Glutamatergic neuron (in vitro differentiated cells): ENCODE measurements around the gene ZNF8. TPM values are rescaled to one million over a fixed set of nuclear protein-coding genes. Genes with fewer than 3 reads are reported as not detected.
"Not testable (repeated sequence)": the region's sequence is repeated elsewhere in the genome, so short reads cannot be mapped to it uniquely, and the experiment has no call there.

Experiments
- DNase-seq: peaks from one replicate; pipeline ENCODE4 v3.0.0; 2022
- H3K27ac Mint-ChIP-seq: one replicate; pipeline ENCODE4 v1.8.0; 2020; ENCODE audit warnings: mild to moderate bottlenecking, mixed read lengths, inconsistent platforms; ENCODE audit not compliant: unreplicated experiment
- H3K27me3 Mint-ChIP-seq: one replicate; pipeline ENCODE4 v1.8.0; 2020; ENCODE audit warnings: mild to moderate bottlenecking, moderate library complexity, mixed read lengths, inconsistent platforms; ENCODE audit not compliant: unreplicated experiment
- H3K36me3 Mint-ChIP-seq: one replicate; pipeline ENCODE4 v1.8.0; 2020; ENCODE audit warnings: mild to moderate bottlenecking, mixed read lengths, inconsistent platforms; ENCODE audit not compliant: unreplicated experiment
- H3K4me1 Mint-ChIP-seq: one replicate; pipeline ENCODE4 v1.8.0; 2020; ENCODE audit warnings: mild to moderate bottlenecking, low read depth, mixed read lengths, inconsistent platforms; ENCODE audit not compliant: unreplicated experiment
- H3K4me3 Mint-ChIP-seq: one replicate; pipeline ENCODE4 v1.8.0; 2020; ENCODE audit warnings: mild to moderate bottlenecking, mixed read lengths, inconsistent platforms; ENCODE audit not compliant: unreplicated experiment
- H3K9me3 Mint-ChIP-seq: one replicate; pipeline ENCODE4 v1.8.0; 2020; ENCODE audit warnings: mild to moderate bottlenecking, moderate library complexity, mixed read lengths, inconsistent platforms; ENCODE audit not compliant: unreplicated experiment
- CTCF ChIP-seq: fragments of 200-600 bp; sonication (generic); IDR thresholded peaks from one replicate; pipeline ENCODE4 v1.5.0; 2021; ENCODE audit not compliant: partially characterized antibody, unreplicated experiment
- total RNA-seq: library from RNA; stranded (reverse); fragmentation: NEBNext Ultra II Directional; extraction: Animal tissue kit (Norgen Biotek cat#: 25700); gene quantifications from one replicate; pipeline ENCODE4 v1.2.1, GENCODE V29; 2021; ENCODE audit not compliant: unreplicated experiment

The ZNF8 gene
- total RNA-seq, 1 donor from 2014 or later, result 24.8 TPM

GRCh38 chr19:58304748-58305064 lies 26.0 kb downstream of the ZNF8 start:
- DNase-seq, result no peak

GRCh38 chr19:58305065-58305931 lies 26.5 kb downstream of the ZNF8 start, which contains the start of gene ERVK3-1:
Gene ERVK3-1, plus strand, starts transcription at chr19:58305377. Its CDS starts 6,792 bp downstream, at chr19:58312169.
- peaks cover 15% of the 10 kb centered on the region for H3K4me1 Mint-ChIP-seq

More at GRCh38 chr19:58304748-58305064, 26.0 kb downstream of the ZNF8 start:
- Mint-ChIP-seq H3K9me3 (peaks cover 12% of the 10 kb centered on the region), H3K4me1 (peaks cover 12% of the 10 kb centered on the region), H3K4me3 (peak overlapping the region; percentile 100), H3K27ac (peak overlapping the region; percentile 97), H3K27me3 (peaks cover 9% of the 10 kb centered on the region), H3K36me3 (peaks cover 12% of the 10 kb centered on the region)
- TF ChIP-seq CTCF, result no peak

GRCh38 chr19:58305932-58306323 lies 27.2 kb downstream of the ZNF8 start:
- Mint-ChIP-seq H3K4me1 (peaks cover 15% of the 10 kb centered on the region), H3K27ac (peak overlapping the region; percentile 97), H3K9me3 (peaks cover 9% of the 10 kb centered on the region), H3K36me3 (peaks cover 7% of the 10 kb centered on the region), H3K27me3 (peaks cover 7% of the 10 kb centered on the region), H3K4me3 (peak overlapping the region; percentile 100)
- no peak for DNase-seq
- TF ChIP-seq CTCF, result no peak

More at GRCh38 chr19:58305065-58305931, 26.5 kb downstream of the ZNF8 start, which contains the start of gene ERVK3-1:
- Mint-ChIP-seq H3K27ac (peak within 1 kb of the TSS; percentile 97), H3K9me3 (peaks cover 9% of the 10 kb centered on the region), H3K27me3 (peaks cover 9% of the 10 kb centered on the region), H3K36me3 (peaks cover 12% of the 10 kb centered on the region), H3K4me3 (peak within 1 kb of the TSS; percentile 100)
- peak; percentile 93 for DNase-seq
- peak; percentile 44 for TF ChIP-seq CTCF

- Mint-ChIP-seq H3K27ac (no peak overlapping the region), H3K27me3 (peaks cover 6% of the 10 kb centered on the region), H3K36me3 (peaks cover 21% of the 10 kb centered on the region), H3K4me1 (peaks cover 22% of the 10 kb centered on the region), H3K9me3 (peaks cover 11% of the 10 kb centered on the region), H3K4me3 (no peak overlapping the region)
- no peak for DNase-seq
- no peak for TF ChIP-seq CTCF
Observed at GRCh38 chr19:58307736-58308135, 29.0 kb downstream of the ZNF8 start.

- peak; percentile 61 for TF ChIP-seq CTCF
- not testable (repeated sequence) for H3K4me3 Mint-ChIP-seq, H3K9me3 Mint-ChIP-seq, H3K27ac Mint-ChIP-seq, H3K27me3 Mint-ChIP-seq
- peaks cover 35% of the 10 kb centered on the region for H3K36me3 Mint-ChIP-seq
- DNase-seq, result peak; percentile 81
- H3K4me1 Mint-ChIP-seq, result peaks cover 18% of the 10 kb centered on the region
Observed at GRCh38 chr19:58310685-58311084, 31.9 kb downstream of the ZNF8 start.
